Peyer's patch (tissue), 4 donors: ENCODE data around the gene AKR1B1. TPM values are rescaled to one million over a fixed set of nuclear protein-coding genes. Genes with fewer than 3 reads are reported as not detected.

Source experiments
- DNase-seq, 3 donors: peaks; one replicate each; pipeline ENCODE4 v3.0.0-alpha.2; 2017 to 2019
- H3K27ac ChIP-seq, 4 donors: fragments of 200-600 bp; sonication (generic); one replicate each; pipeline ENCODE4 v1.5.1; 2016 to 2019
- H3K27me3 ChIP-seq, 2 donors: fragments of 200-600 bp; sonication (generic); one replicate each; pipeline ENCODE4 v1.5.1; 2019
- H3K36me3 ChIP-seq, 3 donors: fragments of 200-600 bp; sonication (generic); one replicate each; pipeline ENCODE4 v1.5.1; 2016 to 2019
- H3K4me1 ChIP-seq, 4 donors: fragments of 200-600 bp; sonication (generic); one replicate each; pipeline ENCODE4 v1.5.1; 2016 to 2019
- H3K4me3 ChIP-seq, 4 donors: fragments of 200-600 bp; sonication (generic); 1 replicate in 3 of 4; 2 replicates in 1 of 4; pipeline ENCODE4 v1.5.1; 2016 to 2019; ENCODE audit warnings: mild to moderate bottlenecking in 1 of 4
- H3K9me3 ChIP-seq, 4 donors: fragments of 200-600 bp; sonication (generic); one replicate each; pipeline ENCODE4 v1.5.1; 2016 to 2019; ENCODE audit warnings: mild to moderate bottlenecking in 1 of 4
- CTCF ChIP-seq, 6 experiments: fragments of 450-650 bp in 4 of 6; fragments of 200-600 bp in 2 of 6; sonication (generic) in 1 of 6; IDR thresholded peaks; one replicate each; pipeline ENCODE4 v1.5.1; 2017 to 2019; ENCODE audit warnings: antibody characterized with exemption in 6 of 6, mild to moderate bottlenecking in 3 of 6, moderate library complexity in 1 of 6
- POLR2A ChIP-seq, 2 donors: fragments of 450-650 bp; IDR thresholded peaks; one replicate each; pipeline ENCODE4 v1.5.1; 2017; ENCODE audit warnings: antibody characterized with exemption in 2 of 2, mild to moderate bottlenecking in 2 of 2, moderate library complexity in 2 of 2
- total RNA-seq, 4 donors: library from RNA; depleted of rRNA; stranded (reverse); fragments of >200 nt; gene quantifications; one replicate each; pipeline ENCODE4 v1.1.0, GENCODE V29; 2016

Gene AKR1B1
- total RNA-seq, 4 donors from 2014 or later = 3.9 to 59.4 (median 22.9) TPM

GRCh38 chr7:134405299-134405698, 53.6 kb downstream of the AKR1B1 start:
- TF ChIP-seq POLR2A (IDR thresholded peaks at IDR 0.05) = no peak
- no peak for TF ChIP-seq CTCF (IDR thresholded peaks at IDR 0.05)
- Histone ChIP-seq H3K27me3 (no peaks in the 10 kb centered on the region), H3K36me3 (no peaks in the 10 kb centered on the region), H3K9me3 (peaks cover 0 to 3% (median 0%) of the 10 kb centered on the region in 4 donors), H3K4me3 (no peak overlapping the region), H3K27ac (no peak overlapping the region), H3K4me1 (no peaks in the 10 kb centered on the region)
- DNase-seq = no peak

- H3K27ac ChIP-seq = no peak overlapping the region
- H3K9me3 ChIP-seq = peaks cover 0 to 3% (median 0%) of the 10 kb centered on the region in 4 donors
- no peak for DNase-seq
- TF ChIP-seq CTCF (IDR thresholded peaks at IDR 0.05) (no peak), POLR2A (IDR thresholded peaks at IDR 0.05) (no peak)
- H3K36me3 ChIP-seq = no peaks in the 10 kb centered on the region
- H3K27me3 ChIP-seq = no peaks in the 10 kb centered on the region
- H3K4me3 ChIP-seq = no peak overlapping the region
- no peaks in the 10 kb centered on the region for H3K4me1 ChIP-seq
Measured at GRCh38 chr7:134403062-134403461, 55.8 kb downstream of the AKR1B1 start.

- DNase-seq = no peak
- H3K36me3 ChIP-seq = no peaks in the 10 kb centered on the region
Measured at GRCh38 chr7:134400859-134401258, 58.0 kb downstream of the AKR1B1 start.

GRCh38 chr7:134396031-134396430, 62.9 kb downstream of the AKR1B1 start:
- Histone ChIP-seq H3K27me3 (no peaks in the 10 kb centered on the region), H3K4me1 (no peaks in the 10 kb centered on the region), H3K9me3 (no peaks in the 10 kb centered on the region), H3K27ac (no peak overlapping the region), H3K4me3 (no peak overlapping the region), H3K36me3 (no peaks in the 10 kb centered on the region)
- TF ChIP-seq CTCF (IDR thresholded peaks at IDR 0.05) (no peak), POLR2A (IDR thresholded peaks at IDR 0.05) (no peak)
- no peak for DNase-seq

More at GRCh38 chr7:134400859-134401258, 58.0 kb downstream of the AKR1B1 start:
- Histone ChIP-seq H3K9me3 (peaks cover 0 to 3% (median 0%) of the 10 kb centered on the region in 4 donors), H3K27ac (no peak overlapping the region), H3K4me1 (no peaks in the 10 kb centered on the region), H3K27me3 (no peaks in the 10 kb centered on the region), H3K4me3 (no peak overlapping the region)
- TF ChIP-seq POLR2A (IDR thresholded peaks at IDR 0.05) (no peak), CTCF (IDR thresholded peaks at IDR 0.05) (no peak)

GRCh38 chr7:134395604-134396003, 63.3 kb downstream of the AKR1B1 start:
- no peaks in the 10 kb centered on the region for H3K27me3 ChIP-seq
- H3K4me1 ChIP-seq = no peaks in the 10 kb centered on the region
- no peak overlapping the region for H3K4me3 ChIP-seq
- H3K9me3 ChIP-seq = no peaks in the 10 kb centered on the region
- TF ChIP-seq CTCF (IDR thresholded peaks at IDR 0.05) (no peak), POLR2A (IDR thresholded peaks at IDR 0.05) (no peak)
- DNase-seq = no peak
- H3K27ac ChIP-seq = no peak overlapping the region
- H3K36me3 ChIP-seq = no peaks in the 10 kb centered on the region

GRCh38 chr7:134394056-134394455, 64.8 kb downstream of the AKR1B1 start:
- no peaks in the 10 kb centered on the region for H3K27me3 ChIP-seq
- DNase-seq = no peak
- no peaks in the 10 kb centered on the region for H3K4me1 ChIP-seq
- no peaks in the 10 kb centered on the region for H3K9me3 ChIP-seq
- no peak overlapping the region for H3K27ac ChIP-seq
- H3K36me3 ChIP-seq = no peaks in the 10 kb centered on the region
- no peak overlapping the region for H3K4me3 ChIP-seq
- TF ChIP-seq CTCF (IDR thresholded peaks at IDR 0.05) (no peak), POLR2A (IDR thresholded peaks at IDR 0.05) (no peak)
